Stomach (tissue), 19 donors: Measurements from ENCODE around the gene LGI2. TPM values are rescaled to one million over a fixed set of nuclear protein-coding genes. Genes with fewer than 3 reads are reported as not detected.

Experiments
- DNase-seq, 2 donors: peaks; one replicate each; pipeline versions ENCODE4 v3.0.0 to v3.0.0-alpha.2; 2013 to 2019
- H3K27ac ChIP-seq, 5 donors: fragments of 200-600 bp in 4 of 5; sonication (generic) in 4 of 5; one replicate each; pipeline ENCODE4 v1.5.1; 2013 to 2019; ENCODE audit warnings: mild to moderate bottlenecking in 1 of 5, moderate library complexity in 1 of 5
- H3K27me3 ChIP-seq, 3 donors: fragments of 200-600 bp; sonication (generic); one replicate each; pipeline ENCODE4 v1.5.1; 2017 to 2019; ENCODE audit warnings: mixed run types in 1 of 3
- H3K36me3 ChIP-seq, 4 donors: fragments of 200-600 bp; sonication (generic); 1 replicate in 3 of 4; 2 replicates in 1 of 4; pipeline ENCODE4 v1.5.1; 2016 to 2019
- H3K4me1 ChIP-seq, 4 donors: fragments of 200-600 bp; sonication (generic); one replicate each; pipeline ENCODE4 v1.5.1; 2016 to 2019
- H3K4me3 ChIP-seq, 4 donors: fragments of 200-600 bp; sonication (generic) in 3 of 4; one replicate each; pipeline ENCODE4 v1.5.1; 2016 to 2019; ENCODE audit warnings: mild to moderate bottlenecking in 1 of 4
- H3K9me3 ChIP-seq, 4 donors: fragments of 200-600 bp; sonication (generic); one replicate each; pipeline ENCODE4 v1.5.1; 2016 to 2019
- CTCF ChIP-seq, 7 experiments: fragments of 450-650 bp in 4 of 7; fragments of 200-600 bp in 3 of 7; sonication (generic) in 3 of 7; IDR thresholded peaks; one replicate each; pipeline ENCODE4 v1.5.1; 2016 to 2019; ENCODE audit warnings: antibody characterized with exemption in 7 of 7, control low read depth in 2 of 7, mild to moderate bottlenecking in 1 of 7
- EP300 ChIP-seq: sonication (generic); formaldehyde crosslinking; IDR thresholded peaks from one replicate; pipeline ENCODE4 v1.6.1; 2017; ENCODE audit warnings: antibody characterized with exemption
- POLR2A ChIP-seq, 4 donors: fragments of 450-650 bp; IDR thresholded peaks; one replicate each; pipeline ENCODE4 v1.6.1; 2016; ENCODE audit warnings: antibody characterized with exemption in 4 of 4, control low read depth in 2 of 4, mild to moderate bottlenecking in 1 of 4, moderate library complexity in 1 of 4
- POLR2AphosphoS5 ChIP-seq, 3 donors: sonication (generic); formaldehyde crosslinking; IDR thresholded peaks; one replicate each; pipeline ENCODE4 v1.6.1; 2016; ENCODE audit warnings: antibody characterized with exemption in 3 of 3
- WGBS, 5 donors: extraction: QIAGEN DNeasy Blood & Tissue Kit in 3 of 5; methylation state at CpG; one replicate each; pipeline versions ENCODE4 v1.1.5 to v1.1.7; 2013 to 2018; 5-methylcytosine and 5-hydroxymethylcytosine counted together
- intact Hi-C: fragments of 100-400 bp; cut with DNase I; formaldehyde crosslinking; loops from one replicate; pipeline ENCODE4 v1.15.1; 2023; ENCODE audit warnings: low total_unique reads
- long read RNA-seq, 10 donors: transcript quantifications; one replicate each; lab custom pipeline, GENCODE V29; 2026
- polyA plus RNA-seq, 3 donors: library from polyadenylated mRNA; stranded (reverse); fragments of 200-250 nt; gene quantifications; one replicate each; pipeline ENCODE4 v1.2.3, GENCODE V29; 2013
- total RNA-seq, 5 donors: library from RNA; depleted of rRNA; stranded (reverse); fragments of >200 nt; gene quantifications; one replicate each; pipeline versions ENCODE4 v1.1.0 to v1.2.3, GENCODE V29; 2014 to 2016
- donor health status: healthy with polysubstance abuse.
- donor health status: Bipolar disorder and iron deficiency.
- donor health status: healthy.

The LGI2 gene
- total RNA-seq = 1 to 10 TPM in 2 of 5 donors, not detected in 3; 4.4 to 9.1 TPM
- polyA plus RNA-seq = under 1 TPM; 0.10 to 0.31 (median 0.31) TPM
- long read RNA-seq, donor 1, full-length matches to known transcripts = 3 of 3 reads
- long read RNA-seq, donor 1, partial matches to known transcripts = 0 of 3 reads
- long read RNA-seq, donor 1, other reads (novel, unspliced or antisense) = 0 of 3 reads
- long read RNA-seq, donor 2, full-length matches to known transcripts = 1 of 1 reads
- long read RNA-seq, donor 2, partial matches to known transcripts = 0 of 1 reads
- long read RNA-seq, donor 2, other reads (novel, unspliced or antisense) = 0 of 1 reads
- long read RNA-seq, donor 3, full-length matches to known transcripts = 2 of 2 reads
- long read RNA-seq, donor 3, partial matches to known transcripts = 0 of 2 reads
- long read RNA-seq, donor 3, other reads (novel, unspliced or antisense) = 0 of 2 reads
- long read RNA-seq, donor 4 = 0 reads
- long read RNA-seq, donor 5, full-length matches to known transcripts = 2 of 2 reads
- long read RNA-seq, donor 5, partial matches to known transcripts = 0 of 2 reads
- long read RNA-seq, donor 5, other reads (novel, unspliced or antisense) = 0 of 2 reads
- long read RNA-seq, donor 6 = 0 reads
- long read RNA-seq, donor 7, full-length matches to known transcripts = 8 of 8 reads
- long read RNA-seq, donor 7, partial matches to known transcripts = 0 of 8 reads
- long read RNA-seq, donor 7, other reads (novel, unspliced or antisense) = 0 of 8 reads
- long read RNA-seq, donor 8, full-length matches to known transcripts = 3 of 3 reads
- long read RNA-seq, donor 8, partial matches to known transcripts = 0 of 3 reads
- long read RNA-seq, donor 8, other reads (novel, unspliced or antisense) = 0 of 3 reads
- long read RNA-seq, donor 9 = 0 reads
- long read RNA-seq, donor 10, full-length matches to known transcripts = 1 of 1 reads
- long read RNA-seq, donor 10, partial matches to known transcripts = 0 of 1 reads
- long read RNA-seq, donor 10, other reads (novel, unspliced or antisense) = 0 of 1 reads

GRCh38 chr4:25030277-25031076 lies at the start of gene LGI2:
LGI2 (minus strand) TSS chr4:25030946; CDS start chr4:25030693, 253 bp downstream.
- Histone ChIP-seq H3K27ac (peak within 1 kb of the TSS in 3 of 5 donors; percentile 50 to 76 (median 62)), H3K27me3 (peaks cover 0 to 42% (median 10%) of the 10 kb centered on the region in 3 donors), H3K4me3 (peak within 1 kb of the TSS; percentile 56 to 62 (median 60)), H3K36me3 (no peaks in the 10 kb centered on the region), H3K9me3 (no peaks in the 10 kb centered on the region), H3K4me1 (peaks cover 7 to 22% (median 16%) of the 10 kb centered on the region in 4 donors)
- intact Hi-C loops = no loop called here
- TF ChIP-seq CTCF (IDR thresholded peaks at IDR 0.05) (no peak), POLR2AphosphoS5 (IDR thresholded peaks at IDR 0.05) (no peak), EP300 (no peak), POLR2A (IDR thresholded peaks at IDR 0.05) (no peak)
- peak; percentile 68 to 83 for DNase-seq
- WGBS, 5 donors = 1 to 3% (median 1%) methylated on average over 24 to 92 of the region's 92 CpGs

GRCh38 chr4:25078523-25078922 lies 47.8 kb upstream of the LGI2 start:
- Histone ChIP-seq H3K4me1 (no peaks in the 10 kb centered on the region), H3K9me3 (no peaks in the 10 kb centered on the region), H3K36me3 (no peaks in the 10 kb centered on the region), H3K27me3 (no peaks in the 10 kb centered on the region), H3K4me3 (no peak overlapping the region), H3K27ac (no peak overlapping the region)
- 80 to 91% (median 88%) methylated on average over 4 of the region's 4 CpGs for WGBS, 5 donors
- TF ChIP-seq POLR2AphosphoS5 (IDR thresholded peaks at IDR 0.05) = no peak
- no peak for DNase-seq
- intact Hi-C loops = no loop called here

GRCh38 chr4:25076625-25077398 lies 46.1 kb upstream of the LGI2 start:
- Histone ChIP-seq H3K36me3 (no peaks in the 10 kb centered on the region), H3K4me1 (no peaks in the 10 kb centered on the region), H3K27me3 (no peaks in the 10 kb centered on the region), H3K27ac (no peak overlapping the region), H3K4me3 (no peak overlapping the region), H3K9me3 (no peaks in the 10 kb centered on the region)
- DNase-seq = peak in 1 of 2 donors; percentile 38
- 42 to 63% (median 49%) methylated on average over 3 of the region's 3 CpGs for WGBS, 5 donors
- intact Hi-C loops = no loop called here
- TF ChIP-seq CTCF (IDR thresholded peaks at IDR 0.05) = no peak

- Histone ChIP-seq H3K36me3 (no peaks in the 10 kb centered on the region), H3K27ac (no peak overlapping the region), H3K4me3 (no peak overlapping the region), H3K4me1 (no peaks in the 10 kb centered on the region), H3K27me3 (no peaks in the 10 kb centered on the region), H3K9me3 (no peaks in the 10 kb centered on the region)
- WGBS, 5 donors = 63 to 82% (median 76%) methylated on average over 4 of the region's 4 CpGs
- peak in 1 of 2 donors; percentile 20 for DNase-seq
- intact Hi-C loops = no loop called here
- TF ChIP-seq POLR2A (IDR thresholded peaks at IDR 0.05) (no peak), POLR2AphosphoS5 (IDR thresholded peaks at IDR 0.05) (no peak), EP300 (no peak), CTCF (IDR thresholded peaks at IDR 0.05) (no peak)
These were observed 45.1 kb upstream of the LGI2 start for GRCh38 chr4:25075851-25076250.
